HepG2 (cell line): Measurements from ENCODE around the gene FKBP1A. TPM values are rescaled to one million over a fixed set of nuclear protein-coding genes. Genes with fewer than 3 reads are reported as not detected.

Experiments
- ATAC-seq: fragments of 200-7000 bp; cut with Tn5 transposase; 3 replicates; pipeline ENCODE4 v1.9.1; 2020; ENCODE audit warnings: mild to moderate bottlenecking, moderate library complexity
- BruUV-seq: library from RNA; stranded (reverse); fragments of 400-500 nt; replicated peaks from 2 replicates; lab custom pipeline; 2021; lab: Mats Ljungman, UMichigan
- CTCF ChIA-PET: fragments of 300-600 bp; formaldehyde crosslinking; extraction: SDS; loops from one replicate; lab custom pipeline; 2021; ENCODE audit warnings: low total read pairs, inconsistent platforms, low intra/inter-chr PET ratio; lab: Yijun Ruan, JAX
- POLR2A ChIA-PET: fragments of 350-600 bp; sonication (Branson Sonifier 250); formaldehyde crosslinking; loops from one replicate; lab custom pipeline; 2020; ENCODE audit warnings: antibody characterized with exemption, inconsistent platforms; lab: Yijun Ruan, JAX
- DNase-seq: peaks from one replicate; pipeline ENCODE4 v3.0.0-alpha.2; 2015; ENCODE audit warnings: low spot score
- FAIRE-seq: peaks from 3 replicates; lab custom pipeline; 2011; peaks lifted over from hg19 to GRCh38; lab: Jason Lieb, UNC
- H2AFZ ChIP-seq: one replicate; pipeline ENCODE4 v1.6.1; 2011; ENCODE audit warnings: low read length, inconsistent platforms
- H3K27ac ChIP-seq: fragments of 300-600 bp; 3 replicates; pipeline ENCODE4 v1.8.0; 2011; ENCODE audit warnings: mixed run types, mild to moderate bottlenecking, mixed read lengths, low read length, inconsistent platforms; ENCODE audit not compliant: insufficient read depth; ENCODE audit errors: extremely low read length
- H3K27me3 ChIP-seq, 2 experiments: fragments of 200-600 bp in 1 of 2; 2 replicates in 1 of 2; 3 replicates in 1 of 2; pipeline versions ENCODE4 v1.6.0 to v1.8.0; 2011; ENCODE audit warnings: low read length in 2 of 2, mild to moderate bottlenecking in 2 of 2, moderate library complexity in 2 of 2, inconsistent platforms in 1 of 2; ENCODE audit not compliant: insufficient read depth in 2 of 2, control insufficient read depth in 1 of 2
- H3K36me3 ChIP-seq, 2 experiments: fragments of 200-600 bp in 1 of 2; replicated peaks in 1 of 2; 2 replicates in 1 of 2; 3 replicates in 1 of 2; pipeline versions ENCODE4 v1.5.1 to v1.8.0; 2011; ENCODE audit warnings: low read length in 2 of 2, inconsistent platforms in 1 of 2; ENCODE audit not compliant: insufficient read depth in 2 of 2, control insufficient read depth in 1 of 2
- H3K4me1 ChIP-seq: 2 replicates; pipeline ENCODE4 v1.5.1; 2012; ENCODE audit warnings: low read length, inconsistent platforms; ENCODE audit not compliant: insufficient read depth
- H3K4me2 ChIP-seq: 2 replicates; pipeline ENCODE4 v1.6.0; 2011; ENCODE audit warnings: low read depth, low read length, inconsistent platforms
- H3K4me3 ChIP-seq, 3 experiments: fragments of 200-600 bp in 1 of 3; sonication (generic), shearing (Covaris generic) in 1 of 3; replicated peaks in 1 of 3; 2 replicates each; pipeline ENCODE4 v1.5.1; 2011 to 2016; ENCODE audit warnings: low read length in 3 of 3, inconsistent platforms in 2 of 3, low read depth in 2 of 3, mild to moderate bottlenecking in 2 of 3, control low read depth in 1 of 3, mixed read lengths in 1 of 3; ENCODE audit not compliant: insufficient read depth in 1 of 3
- H3K79me2 ChIP-seq: one replicate; pipeline ENCODE4 v1.6.1; 2011; ENCODE audit warnings: low read length, inconsistent platforms; ENCODE audit not compliant: insufficient read depth
- H3K9ac ChIP-seq: 2 replicates; pipeline ENCODE4 v1.6.0; 2011; ENCODE audit warnings: mild to moderate bottlenecking, low read depth, low read length, inconsistent platforms; ENCODE audit not compliant: insufficient read depth
- H3K9me3 ChIP-seq: 2 replicates; pipeline ENCODE4 v1.5.1; 2012; ENCODE audit warnings: mild to moderate bottlenecking, low read length
- H4K20me1 ChIP-seq: 2 replicates; pipeline ENCODE4 v1.6.0; 2011; ENCODE audit warnings: inconsistent platforms, mild to moderate bottlenecking, low read length, moderate library complexity; ENCODE audit not compliant: insufficient read depth
- FOSL2 ChIP-seq: sonication (generic); formaldehyde crosslinking; IDR thresholded peaks from 2 replicates; pipeline ENCODE4 v1.4.0; 2020; ENCODE audit warnings: missing genetic modification reagents
- JUN ChIP-seq: sonication (generic); formaldehyde crosslinking; IDR thresholded peaks from 2 replicates; pipeline ENCODE4 v1.4.0; 2020; ENCODE audit warnings: mild to moderate bottlenecking, missing genetic modification reagents
- PRDM10 ChIP-seq: sonication (generic); formaldehyde crosslinking; IDR thresholded peaks from 2 replicates; pipeline ENCODE4 v1.4.0; 2020; ENCODE audit warnings: low read depth, missing genetic modification reagents
- SAP130 ChIP-seq: IDR thresholded peaks from 2 replicates; pipeline ENCODE4 v1.6.1; 2016; ENCODE audit warnings: low read depth
- SOX6 ChIP-seq, 2 experiments: fragments of 450-650 bp in 1 of 2; sonication (generic) in 1 of 2; formaldehyde crosslinking in 1 of 2; IDR thresholded peaks; 2 replicates each; pipeline versions ENCODE4 v1.4.0 to v1.6.1; 2017 to 2020; ENCODE audit warnings: antibody characterized with exemption in 1 of 2, mild to moderate bottlenecking in 1 of 2, missing genetic modification reagents in 1 of 2
- TEAD2 ChIP-seq: sonication (generic); formaldehyde crosslinking; IDR thresholded peaks from 2 replicates; pipeline ENCODE4 v1.9.0; 2021; ENCODE audit warnings: missing genetic modification reagents
- ZMYM3 ChIP-seq: sonication (generic); formaldehyde crosslinking; IDR thresholded peaks from 2 replicates; pipeline ENCODE4 v1.5.1; 2020; ENCODE audit warnings: mild to moderate bottlenecking, missing genetic modification reagents
- ZNF274 ChIP-seq: sonication (generic); formaldehyde crosslinking; IDR thresholded peaks from 2 replicates; pipeline ENCODE4 v1.5.1; 2020; ENCODE audit warnings: mild to moderate bottlenecking, missing genetic modification reagents
- ZNF432 ChIP-seq: sonication (generic); formaldehyde crosslinking; IDR thresholded peaks from 2 replicates; pipeline ENCODE4 v1.5.0; 2020; ENCODE audit warnings: missing genetic modification reagents, mild to moderate bottlenecking, borderline replicate concordance
- ZNF7 ChIP-seq: IDR thresholded peaks from 2 replicates; pipeline ENCODE4 v1.6.1; 2016; ENCODE audit warnings: missing biosample characterization, missing genetic modification reagents
- WGBS: methylation state at CpG from one replicate; pipeline ENCODE4 v1.1.6; 2017; ENCODE audit warnings: low lambda C conversion rate; 5-methylcytosine and 5-hydroxymethylcytosine counted together
- in situ Hi-C: cut with HindIII; loops from 2 replicates; pipeline ENCODE4 v1.10.0; 2017; ENCODE audit warnings: low pct_unique_long_range_greater_than_20kb; ENCODE audit not compliant: extremely low pct_ligation_motif_present
- intact Hi-C: fragments of 100-400 bp; cut with micrococcal nuclease; formaldehyde crosslinking; loops from one replicate; pipeline ENCODE4 v1.10.0; 2022; ENCODE audit not compliant: unreplicated experiment
- polyA plus RNA-seq, 8 experiments: library from polyadenylated mRNA; depleted of rRNA in 3 of 8; stranded (reverse) in 7 of 8; unstranded in 1 of 8; fragments of >200 nt; fragmentation: Illumina TruSeq in 4 of 8; extraction: Trizol in 4 of 8; gene quantifications; 2 replicates each; pipeline versions ENCODE4 v1.2.1 to v1.2.3, GENCODE V29; 2011 to 2016; ENCODE audit warnings: low read depth in 4 of 8, missing spikeins in 1 of 8, mixed read lengths in 1 of 8; ENCODE audit not compliant: insufficient read depth in 1 of 8
- total RNA-seq, 5 experiments: library from RNA; depleted of rRNA; stranded (reverse); fragments of >200 nt; fragmentation: Illumina TruSeq; extraction: Trizol; gene quantifications; 2 replicates each; pipeline ENCODE4 v1.2.3, GENCODE V29; 2016; ENCODE audit warnings: low read depth in 1 of 5
- TF ChIP-seq, protein P1 (sequence below): sonication (generic); formaldehyde crosslinking; conservative IDR thresholded peaks from 2 replicates; pipeline ENCODE4 v1.8.0; 2022; ENCODE audit warnings: low read depth, missing genetic modification reagents
- TF ChIP-seq, protein P2 (sequence below), 2 experiments: sonication (generic) in 1 of 2; formaldehyde crosslinking in 1 of 2; IDR thresholded peaks; 2 replicates each; pipeline versions ENCODE4 v1.5.1 to v1.6.1; 2011 to 2020; ENCODE audit warnings: borderline replicate concordance in 1 of 2, low read depth in 1 of 2, low read length in 1 of 2, mild to moderate bottlenecking in 1 of 2, missing genetic modification reagents in 1 of 2, moderate library complexity in 1 of 2

FKBP1A gene
- total and polyA plus RNA-seq, 2 of the 13 experiments (the other 11 are each of a cell fraction or from before 2014, with no cell fraction given): 119 to 468 TPM

- Histone ChIP-seq H3K9me3 (no peaks in the 10 kb centered on the region), H3K4me1 (peaks cover 19% of the 10 kb centered on the region), H3K27me3 (no peaks in the 10 kb centered on the region), H3K79me2 (no peaks in the 10 kb centered on the region), H3K9ac (no peak overlapping the region), H3K27ac (no peak overlapping the region), H2AFZ (no peak overlapping the region), H4K20me1 (no peaks in the 10 kb centered on the region), H3K4me3 (no peak overlapping the region), H3K36me3 (no peaks in the 10 kb centered on the region), H3K4me2 (no peak overlapping the region; the same call in 1 of the 2 replicates)
- ATAC-seq (peak; percentile 52), FAIRE-seq (no peak), DNase-seq (peak; percentile 70)
- ChIA-PET POLR2A (no interaction called here), CTCF (no interaction called here)
- 69% methylated on average over 5 of the region's 5 CpGs for WGBS
- BruUV-seq: no TSS peak
- TF ChIP-seq JUN (CRISPR knock-in tag) (no peak), SAP130 (CRISPR knock-in tag) (peak; percentile 35; the same call in 1 of the 2 replicates), TEAD2 (CRISPR knock-in tag) (no peak), ZNF432 (CRISPR knock-in tag) (no peak), PRDM10 (CRISPR knock-in tag) (peak; percentile 77; the same call in 1 of the 2 replicates), ZMYM3 (no peak), SOX6 (IDR thresholded peaks at IDR 0.05) (no peak), SOX6 (CRISPR knock-in tag; IDR thresholded peaks at IDR 0.05) (no peak), FOSL2 (peak; percentile 51; the same call in 1 of the 2 replicates), ZNF7 (CRISPR knock-in tag) (no peak), ZNF274 (CRISPR knock-in tag) (no peak)
- TF ChIP-seq, protein P1, sequence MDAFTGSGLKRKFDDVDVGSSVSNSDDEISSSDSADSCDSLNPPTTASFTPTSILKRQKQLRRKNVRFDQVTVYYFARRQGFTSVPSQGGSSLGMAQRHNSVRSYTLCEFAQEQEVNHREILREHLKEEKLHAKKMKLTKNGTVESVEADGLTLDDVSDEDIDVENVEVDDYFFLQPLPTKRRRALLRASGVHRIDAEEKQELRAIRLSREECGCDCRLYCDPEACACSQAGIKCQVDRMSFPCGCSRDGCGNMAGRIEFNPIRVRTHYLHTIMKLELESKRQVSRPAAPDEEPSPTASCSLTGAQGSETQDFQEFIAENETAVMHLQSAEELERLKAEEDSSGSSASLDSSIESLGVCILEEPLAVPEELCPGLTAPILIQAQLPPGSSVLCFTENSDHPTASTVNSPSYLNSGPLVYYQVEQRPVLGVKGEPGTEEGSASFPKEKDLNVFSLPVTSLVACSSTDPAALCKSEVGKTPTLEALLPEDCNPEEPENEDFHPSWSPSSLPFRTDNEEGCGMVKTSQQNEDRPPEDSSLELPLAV (CRISPR knock-in tag): no peak
- TF ChIP-seq, protein P2, sequence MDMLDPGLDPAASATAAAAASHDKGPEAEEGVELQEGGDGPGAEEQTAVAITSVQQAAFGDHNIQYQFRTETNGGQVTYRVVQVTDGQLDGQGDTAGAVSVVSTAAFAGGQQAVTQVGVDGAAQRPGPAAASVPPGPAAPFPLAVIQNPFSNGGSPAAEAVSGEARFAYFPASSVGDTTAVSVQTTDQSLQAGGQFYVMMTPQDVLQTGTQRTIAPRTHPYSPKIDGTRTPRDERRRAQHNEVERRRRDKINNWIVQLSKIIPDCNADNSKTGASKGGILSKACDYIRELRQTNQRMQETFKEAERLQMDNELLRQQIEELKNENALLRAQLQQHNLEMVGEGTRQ (IDR thresholded peaks at IDR 0.05; ENCODE audit: low read depth, low read length): no peak
- TF ChIP-seq, protein P2 (CRISPR knock-in tag; IDR thresholded peaks at IDR 0.05; ENCODE audit: borderline replicate concordance): no peak
- in situ Hi-C loops: no loop called here
- intact Hi-C loops: no loop called here
Observed at GRCh38 chr20:1417273-1417672, 24.4 kb upstream of the FKBP1A start.
